ENCODE results near the gene NUCB1.
"Not testable (repeated sequence)": the region's sequence is repeated elsewhere in the genome, so short reads cannot be mapped to it uniquely, and the experiment has no call there.

The NUCB1 gene

DNA sequence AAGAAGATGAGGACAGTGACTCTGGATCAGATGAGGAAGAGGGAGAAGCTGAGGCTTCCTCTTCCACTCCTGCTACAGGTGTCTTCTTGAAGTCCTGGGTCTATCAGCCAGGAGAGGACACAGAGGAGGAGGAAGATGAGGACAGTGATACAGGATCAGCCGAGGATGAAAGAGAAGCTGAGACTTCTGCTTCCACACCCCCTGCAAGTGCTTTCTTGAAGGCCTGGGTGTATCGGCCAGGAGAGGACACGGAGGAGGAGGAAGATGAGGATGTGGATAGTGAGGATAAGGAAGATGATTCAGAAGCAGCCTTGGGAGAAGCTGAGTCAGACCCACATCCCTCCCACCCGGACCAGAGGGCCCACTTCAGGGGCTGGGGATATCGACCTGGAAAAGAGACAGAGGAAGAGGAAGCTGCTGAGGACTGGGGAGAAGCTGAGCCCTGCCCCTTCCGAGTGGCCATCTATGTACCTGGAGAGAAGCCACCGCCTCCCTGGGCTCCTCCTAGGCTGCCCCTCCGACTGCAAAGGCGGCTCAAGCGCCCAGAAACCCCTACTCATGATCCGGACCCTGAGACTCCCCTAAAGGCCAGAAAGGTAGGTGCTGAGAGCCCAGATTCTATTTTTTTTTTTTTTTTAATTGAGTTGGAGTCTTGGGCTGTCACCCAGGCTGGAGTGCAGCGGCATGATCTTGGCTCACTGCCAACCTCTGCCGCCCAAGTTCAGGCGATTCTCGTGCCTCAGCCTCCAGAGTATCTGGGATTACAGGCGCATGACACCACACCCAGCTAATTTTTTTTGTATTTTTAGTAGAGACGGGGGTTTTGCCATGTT lies 25.6 kb upstream of the NUCB1 start:
- DNase-seq, result peak; percentile 33

DNA sequence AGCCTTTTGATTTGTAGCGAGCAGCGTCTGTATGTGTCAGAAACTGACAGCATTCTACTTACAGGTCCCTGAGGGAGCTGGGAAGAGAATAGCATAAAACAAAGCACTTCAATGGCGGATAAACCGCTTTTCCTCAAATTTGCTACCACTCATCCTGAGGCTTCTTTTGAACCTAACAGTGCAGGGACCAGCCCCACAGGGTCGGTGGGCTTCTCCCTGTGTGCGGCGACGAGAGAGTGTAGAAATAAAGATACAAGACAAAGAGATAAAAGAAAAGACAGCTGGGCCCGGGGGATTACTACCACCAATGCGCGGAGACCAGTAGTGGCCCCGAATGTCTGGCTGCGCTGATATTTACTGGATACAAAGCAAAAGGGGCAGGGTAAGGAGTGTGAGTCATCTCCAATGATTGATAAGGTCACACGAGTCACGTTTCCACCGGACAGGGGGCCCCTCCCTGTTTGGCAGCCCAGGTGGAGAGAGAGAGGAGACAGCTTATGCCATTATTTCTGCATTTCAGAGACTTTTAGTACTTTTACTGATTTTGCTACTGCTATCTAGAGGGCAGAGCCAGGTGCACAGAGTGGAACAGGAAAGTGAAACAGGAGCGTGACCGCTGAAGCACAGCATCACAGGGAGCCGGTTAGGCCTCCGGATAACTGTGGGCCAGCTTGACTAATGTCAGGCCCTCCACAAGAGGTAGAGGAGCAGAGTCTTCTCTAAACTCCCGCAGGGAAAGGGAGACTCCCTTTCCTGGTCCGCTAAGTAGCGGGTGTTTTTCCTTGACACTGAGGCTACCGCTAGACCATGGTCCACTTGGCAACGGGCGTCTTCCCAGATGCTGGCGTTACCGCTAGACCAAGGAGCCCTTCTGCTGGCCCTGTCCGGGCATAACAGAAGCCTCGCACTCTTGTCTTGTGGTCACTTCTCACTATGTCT lies 23.8 kb upstream of the NUCB1 start:
- DNase-seq, result peak; percentile 90

DNA sequence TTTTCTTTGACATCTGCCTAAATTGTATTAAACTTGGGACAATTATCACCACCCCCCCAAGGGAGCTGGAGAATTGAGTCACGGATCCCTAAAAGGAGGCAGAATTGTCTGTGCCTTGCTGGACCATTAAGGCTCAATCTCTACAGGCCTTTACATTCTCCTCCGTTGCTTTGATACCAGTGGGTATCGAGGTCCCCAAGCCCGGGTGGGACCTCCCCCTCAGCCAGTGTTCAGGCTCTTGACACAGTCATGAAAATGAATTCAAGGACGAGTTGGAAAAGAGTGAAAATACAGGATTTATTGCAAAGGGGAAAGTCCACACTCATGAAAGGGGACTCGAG lies 22.3 kb upstream of the NUCB1 start:
- DNase-seq, result no peak

DNA sequence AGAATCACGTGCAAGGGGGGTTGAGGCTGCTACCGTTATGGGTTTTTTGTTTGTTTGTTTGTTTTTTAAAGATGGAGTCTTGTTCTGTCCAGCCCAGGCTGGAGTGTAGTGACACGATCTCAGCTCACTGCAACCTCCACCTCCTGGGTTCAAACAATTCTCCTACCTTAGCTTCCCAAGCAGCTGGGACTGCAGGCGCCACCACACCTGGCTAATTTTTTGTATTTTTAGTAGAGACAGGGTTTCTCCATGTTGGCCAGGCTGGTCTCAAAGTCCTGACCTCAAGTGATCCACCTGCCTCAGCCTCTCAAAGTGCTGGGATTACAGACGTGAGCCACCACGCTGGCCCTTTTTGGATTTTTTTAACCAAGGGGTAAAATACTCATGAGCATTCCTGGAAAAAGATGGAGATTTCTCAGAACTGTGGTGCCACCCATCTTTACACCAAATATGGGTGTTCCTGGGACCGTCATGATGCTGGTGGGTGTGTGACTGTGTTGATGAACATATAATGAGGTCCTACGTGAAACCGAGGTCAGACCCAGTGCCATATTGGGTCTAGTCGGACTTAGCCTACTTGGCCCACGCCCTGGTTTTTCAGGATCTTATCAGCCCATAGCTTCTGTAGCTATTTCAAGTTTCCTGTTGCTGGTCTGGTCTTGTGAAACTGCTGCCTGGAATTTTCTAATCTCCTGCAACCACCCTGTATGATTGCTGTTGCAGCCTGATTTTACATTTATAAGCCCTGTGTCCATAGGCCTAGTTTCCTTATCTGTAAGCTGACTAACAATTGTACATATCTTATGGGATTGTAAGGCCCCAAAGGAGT lies 21.7 kb upstream of the NUCB1 start:
- peak; percentile 99 for DNase-seq

DNA sequence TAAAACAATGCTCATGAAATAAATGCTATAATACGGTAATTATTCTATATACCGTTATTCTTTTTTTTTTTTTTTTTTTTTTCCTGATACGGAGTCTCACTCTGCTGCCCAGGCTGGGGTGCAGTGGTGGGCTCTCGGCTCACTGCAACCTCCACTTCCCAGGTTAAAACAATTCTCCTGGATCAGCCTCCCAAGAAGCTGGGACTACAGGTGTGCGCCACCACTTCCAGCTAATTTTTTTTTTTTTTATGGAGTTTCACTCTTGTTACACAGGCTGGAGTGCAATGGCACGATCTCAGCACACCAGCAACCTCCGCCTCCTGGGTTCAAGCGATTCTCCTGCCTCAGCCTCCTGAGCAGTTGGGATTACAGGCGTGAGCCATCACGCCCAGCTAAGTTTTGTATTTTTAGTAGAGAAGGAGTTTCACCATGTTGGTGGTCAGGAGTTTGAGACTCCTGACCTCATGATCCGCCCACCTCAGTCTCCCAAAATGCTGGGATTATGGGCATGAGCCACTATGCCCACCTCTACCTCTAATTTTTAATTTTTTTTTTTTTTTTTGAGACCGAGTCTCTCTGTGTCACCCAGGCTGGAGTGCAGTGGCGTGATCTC lies 21.0 kb upstream of the NUCB1 start:
- no peak for DNase-seq

DNA sequence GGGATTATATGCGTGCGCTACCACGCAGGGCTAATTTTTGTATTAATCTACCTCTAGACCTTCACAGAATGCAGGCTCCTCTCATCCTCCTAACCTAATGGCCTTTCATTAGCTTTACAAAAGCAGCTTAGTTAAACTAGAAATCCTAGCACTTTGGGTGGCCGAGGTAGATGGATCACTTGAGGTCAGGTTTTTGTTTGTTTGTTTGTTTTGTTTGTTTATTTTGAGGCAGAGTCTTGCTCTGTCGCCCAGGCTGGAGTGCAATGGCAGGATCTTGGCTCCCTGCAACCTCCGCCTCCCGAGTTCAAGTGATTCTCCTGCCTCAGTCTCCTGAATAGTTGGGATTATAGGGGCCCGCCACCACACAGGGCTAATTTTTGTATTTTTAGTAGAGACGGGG lies 20.4 kb upstream of the NUCB1 start:
- DNase-seq, result not testable (repeated sequence)

DNA sequence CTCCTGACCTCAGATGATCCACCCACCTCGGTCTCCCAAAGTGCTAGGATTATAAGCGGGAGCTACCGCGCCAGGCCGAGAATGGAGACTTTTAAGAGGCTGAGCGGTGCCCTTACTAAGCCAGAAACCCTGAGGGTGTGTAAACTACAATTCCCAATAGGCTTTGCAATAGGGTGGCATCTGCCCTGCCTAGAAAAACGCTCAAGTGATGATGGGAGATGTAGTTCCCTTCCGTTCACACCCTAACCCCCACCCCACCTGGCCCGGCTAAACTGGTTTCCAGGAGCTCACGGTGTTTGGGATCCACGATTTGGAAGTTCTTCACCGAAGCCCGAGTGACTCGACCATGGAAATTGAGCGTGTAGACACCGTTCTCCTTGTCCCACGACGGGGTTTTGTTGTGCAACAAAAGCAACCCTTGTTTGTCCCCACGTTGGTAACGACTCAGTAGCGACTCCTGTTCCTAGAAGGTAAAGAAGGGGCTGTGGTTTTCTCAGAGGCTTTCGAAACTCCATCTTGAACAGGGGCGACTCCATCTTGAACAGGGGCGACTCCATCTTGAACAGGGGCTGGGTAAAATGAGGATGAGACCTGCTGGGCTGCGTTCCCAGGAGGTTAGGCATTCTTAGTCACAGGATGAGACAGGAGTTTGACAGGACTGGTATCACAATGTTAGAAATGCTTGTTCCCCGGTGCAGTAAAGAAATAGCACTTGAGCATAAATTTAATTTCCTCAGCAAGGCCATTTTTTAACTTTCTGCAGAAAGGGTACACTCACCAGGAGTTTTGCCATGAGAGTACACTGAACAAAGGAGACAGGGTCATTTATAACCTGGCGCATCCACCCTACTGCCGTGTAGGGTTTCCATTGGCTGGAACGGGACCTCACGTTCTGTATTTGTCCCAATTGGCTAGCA lies 18.1 kb upstream of the NUCB1 start:
- peak; percentile 67 for DNase-seq

DNA sequence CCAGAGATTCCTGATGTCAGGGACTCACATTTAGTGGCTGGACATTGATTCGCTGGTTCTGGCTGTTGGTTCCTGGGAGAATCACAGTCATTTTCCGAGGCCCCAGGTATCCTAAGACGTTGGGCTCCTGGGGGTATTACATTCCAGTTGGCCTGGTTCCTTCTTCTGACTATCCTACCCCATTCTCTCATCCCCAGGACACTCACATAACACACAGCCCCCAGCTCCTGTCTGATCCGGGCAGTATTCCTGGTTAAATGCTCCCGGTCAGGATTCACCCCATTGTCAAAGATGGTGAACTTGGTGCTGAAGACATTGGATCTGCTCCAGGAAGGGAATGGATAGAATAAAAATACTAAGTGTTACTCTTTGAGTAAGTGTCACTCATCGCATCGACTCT lies 16.4 kb upstream of the NUCB1 start:
- DNase-seq, result no peak

DNA sequence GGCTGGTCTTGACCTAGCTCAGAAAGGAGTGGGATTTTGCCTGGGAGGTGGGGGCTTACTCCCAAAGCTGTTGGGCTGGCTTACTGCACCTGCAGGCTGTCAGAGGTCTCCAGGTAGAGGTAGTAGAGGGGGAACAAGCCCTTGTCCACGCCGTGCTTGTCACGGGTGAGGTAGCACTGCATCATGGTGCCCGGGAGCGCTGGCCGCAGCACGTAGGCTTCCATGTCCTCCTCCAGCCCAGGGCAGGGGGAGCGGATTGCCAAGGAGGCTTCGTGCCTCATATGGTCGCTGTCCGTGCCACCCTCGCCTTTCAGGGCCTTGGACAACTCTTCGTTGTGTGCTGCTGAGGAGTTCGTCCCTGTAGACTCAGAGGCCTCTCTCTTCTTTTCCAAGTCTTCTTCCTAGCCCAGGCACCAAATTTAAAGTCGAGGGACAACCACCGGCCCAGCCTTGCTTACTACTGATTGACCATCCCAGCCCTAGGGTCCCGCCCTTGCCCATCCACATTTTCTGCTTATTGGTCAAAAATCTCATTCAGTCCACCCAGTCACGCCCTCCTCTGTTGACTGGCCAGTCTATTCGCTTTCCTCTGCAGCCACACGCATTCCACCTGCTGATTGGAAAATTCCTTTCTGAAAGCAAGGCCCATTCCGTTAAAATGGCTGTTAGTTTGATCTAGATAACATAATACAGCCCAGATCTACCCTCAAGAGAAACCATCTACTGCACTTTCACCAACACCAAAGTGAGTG lies 12.1 kb upstream of the NUCB1 start:
- DNase-seq, result no peak

DNA sequence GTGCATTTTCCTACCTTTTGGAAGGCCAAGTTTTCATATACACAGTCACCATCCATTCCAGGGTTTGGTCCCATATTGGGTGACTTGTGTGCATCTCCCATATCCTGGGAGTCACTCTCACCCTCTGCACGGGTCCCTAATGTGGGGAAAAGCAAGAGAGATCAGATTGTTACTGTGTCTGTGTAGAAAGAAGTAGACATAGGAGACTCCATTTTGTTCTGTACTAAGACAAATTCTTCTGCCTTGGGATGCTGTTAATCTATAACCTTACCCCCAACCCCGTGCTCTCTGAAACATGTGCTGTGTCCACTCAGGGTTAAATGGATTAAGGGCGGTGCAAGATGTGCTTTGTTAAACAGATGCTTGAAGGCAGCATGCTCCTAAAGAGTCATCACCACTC lies 10.6 kb upstream of the NUCB1 start:
- not testable (repeated sequence) for DNase-seq

DNA sequence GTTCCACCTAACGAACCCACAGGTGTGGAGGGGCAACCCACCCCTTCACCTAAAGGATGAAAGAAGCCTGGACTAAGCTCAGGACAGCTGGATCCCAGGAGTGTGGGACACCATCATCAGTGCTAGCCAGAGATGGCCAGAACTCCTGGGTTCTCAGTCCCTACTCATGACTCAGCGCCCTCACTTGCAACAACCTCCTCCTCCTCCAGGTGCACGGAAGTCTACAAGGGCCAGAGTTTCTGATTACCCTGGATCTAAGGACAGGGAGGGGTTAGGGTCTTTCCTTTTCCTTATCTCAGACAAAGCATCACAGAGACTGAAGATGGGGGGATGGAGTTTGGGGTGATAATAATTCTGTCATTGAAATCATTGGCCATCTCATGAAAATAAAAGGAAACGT lies 9.6 kb upstream of the NUCB1 start:
- DNase-seq, result no peak

DNA sequence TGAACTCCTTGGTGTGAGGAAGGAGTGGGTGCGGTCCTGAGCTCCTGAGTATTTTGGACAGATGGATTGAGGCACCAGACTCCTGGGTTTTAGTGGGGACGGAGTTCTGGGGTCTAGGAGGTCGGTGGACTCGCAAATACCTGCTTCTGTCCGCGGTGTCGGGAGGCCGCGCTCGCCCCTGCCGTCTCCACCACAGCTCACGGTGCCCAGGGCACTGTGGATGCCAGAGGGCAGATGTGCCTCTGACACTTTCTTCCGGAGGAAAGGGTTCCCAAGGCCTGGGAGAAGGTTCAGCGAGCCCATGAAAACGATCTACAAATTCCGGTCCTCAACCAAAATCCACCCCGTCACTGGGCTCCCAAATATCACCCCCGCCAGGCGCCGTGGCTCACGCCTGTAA lies 4.9 kb upstream of the NUCB1 start:
- no peak for DNase-seq

DNA sequence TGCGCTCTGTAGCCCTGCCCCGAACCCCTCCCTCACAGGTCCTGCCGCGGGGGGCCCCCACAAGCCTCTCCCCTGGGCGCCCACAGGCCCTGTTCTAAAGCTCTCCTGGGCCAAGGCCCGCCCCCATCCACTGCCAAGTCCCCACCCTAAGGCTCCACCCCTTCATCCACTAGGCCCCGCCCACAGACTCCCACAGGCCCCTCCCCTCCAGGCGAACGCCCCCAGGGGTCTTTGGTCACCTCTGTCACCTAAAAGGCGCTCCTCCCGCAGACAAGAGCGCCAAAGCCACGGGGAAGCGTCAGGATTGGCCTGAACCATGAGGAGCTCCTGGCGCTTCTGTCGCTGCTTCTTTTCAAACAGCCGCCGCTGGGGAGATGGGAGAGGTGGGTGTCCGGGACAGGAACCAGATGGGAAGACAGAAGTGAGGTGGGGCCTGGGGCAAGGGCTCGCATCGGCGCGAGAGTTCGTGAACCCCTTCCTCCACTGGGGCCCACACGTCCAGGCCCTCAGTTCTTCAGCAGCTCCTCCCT lies 3.9 kb upstream of the NUCB1 start:
- DNase-seq, result peak; percentile 91

DNA sequence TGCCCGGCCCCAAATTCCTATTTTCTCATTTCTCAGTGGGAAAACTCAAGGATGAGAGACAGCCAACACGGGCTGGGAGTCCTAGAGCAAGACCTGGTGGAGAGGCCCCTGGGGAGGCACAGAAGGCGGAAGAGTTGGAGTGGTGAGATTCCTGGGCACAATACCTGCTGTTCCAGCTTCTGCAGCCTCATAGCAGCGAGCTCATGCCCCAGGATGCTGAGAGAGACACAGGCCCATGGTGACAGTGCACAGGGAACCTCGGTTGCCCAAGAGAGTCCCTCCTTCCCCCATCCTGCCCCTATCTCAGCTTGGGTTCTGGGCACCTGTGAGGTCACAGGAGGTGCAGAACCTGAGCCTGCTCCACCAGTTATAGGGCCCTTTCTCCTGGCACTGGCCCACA lies 2.9 kb upstream of the NUCB1 start:
- no peak for DNase-seq

DNA sequence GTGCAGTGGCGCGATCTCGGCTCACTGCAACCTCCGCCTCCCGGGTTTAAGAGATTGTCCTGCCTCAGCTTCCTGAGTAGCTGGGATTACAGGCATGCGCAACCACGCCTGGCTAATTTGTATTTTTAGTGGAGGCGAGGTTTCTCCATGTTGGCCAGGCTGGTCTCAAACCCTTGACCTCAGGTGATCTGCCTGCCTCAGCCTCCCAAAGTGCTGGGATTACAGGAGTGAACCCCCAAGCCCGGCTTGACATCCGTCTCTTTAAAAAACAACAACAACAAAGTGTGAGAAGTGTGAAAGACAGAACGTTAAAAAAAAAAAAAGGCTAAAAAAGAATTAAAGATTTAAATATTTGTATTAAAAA lies 744 bp upstream of the NUCB1 start:
- not testable (repeated sequence) for DNase-seq

DNA sequence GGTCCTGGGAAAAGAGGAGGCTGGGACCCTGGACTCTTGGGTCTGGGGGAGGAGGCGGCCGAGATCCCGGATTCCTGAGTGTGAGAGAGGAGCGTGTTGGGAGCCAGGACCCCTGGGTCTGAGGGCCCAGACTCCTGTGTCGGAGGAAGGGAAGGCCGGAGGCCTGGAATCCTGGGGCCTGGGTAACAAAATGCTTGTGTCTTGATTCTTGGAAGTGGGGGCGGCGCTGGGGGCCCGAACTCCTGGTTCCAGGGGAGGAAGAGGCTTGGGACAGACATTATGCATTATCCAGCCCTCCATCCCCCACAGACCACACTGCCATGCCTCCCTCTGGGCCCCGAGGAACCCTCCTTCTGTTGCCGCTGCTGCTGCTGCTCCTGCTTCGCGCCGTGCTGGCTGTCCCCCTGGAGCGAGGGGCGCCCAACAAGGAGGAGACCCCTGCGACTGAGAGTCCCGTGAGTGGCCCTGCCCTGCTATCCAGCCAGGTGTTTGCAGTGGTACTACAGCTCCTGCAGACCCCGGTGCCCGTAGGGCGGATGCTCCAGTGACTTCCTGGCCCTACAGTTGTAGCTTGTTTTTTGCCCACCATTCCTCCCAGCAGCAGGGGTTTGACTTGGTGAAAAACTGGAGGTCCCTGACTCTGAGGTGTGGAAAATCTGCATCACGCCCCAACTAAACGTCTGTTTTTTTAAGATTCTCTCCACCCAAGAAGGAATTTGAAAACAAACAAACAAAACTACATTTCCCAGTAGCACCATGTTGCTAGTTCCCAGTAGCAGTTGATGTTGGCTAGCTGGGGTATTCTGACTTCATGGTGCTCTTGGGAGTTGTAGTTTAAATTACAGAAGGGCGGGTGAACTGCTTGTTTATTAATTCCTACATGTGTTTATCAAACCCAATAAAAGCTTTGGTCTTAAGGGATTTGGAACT lies 630 bp downstream of the NUCB1 start:
- DNase-seq, result peak; percentile 83

DNA sequence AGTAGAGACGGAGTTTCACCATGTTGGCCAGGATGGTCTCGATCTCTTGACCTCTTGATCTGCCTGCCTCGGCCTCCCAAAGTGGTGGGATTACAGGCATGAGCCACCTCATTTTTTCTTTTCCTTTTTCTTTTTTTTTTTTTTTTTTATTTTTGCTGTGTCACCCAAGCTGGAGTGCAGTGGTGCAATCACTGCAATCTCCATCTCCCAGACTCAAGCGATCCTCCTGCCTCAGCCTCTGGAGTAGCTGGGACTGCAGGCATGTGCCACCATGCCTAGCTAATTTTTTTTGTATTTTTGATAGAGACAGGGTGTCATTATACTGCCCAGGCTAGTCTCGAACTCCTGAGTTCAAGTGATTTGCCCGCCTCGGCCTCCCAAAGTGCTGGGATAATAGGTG lies 2.2 kb downstream of the NUCB1 start:
- not testable (repeated sequence) for DNase-seq

DNA sequence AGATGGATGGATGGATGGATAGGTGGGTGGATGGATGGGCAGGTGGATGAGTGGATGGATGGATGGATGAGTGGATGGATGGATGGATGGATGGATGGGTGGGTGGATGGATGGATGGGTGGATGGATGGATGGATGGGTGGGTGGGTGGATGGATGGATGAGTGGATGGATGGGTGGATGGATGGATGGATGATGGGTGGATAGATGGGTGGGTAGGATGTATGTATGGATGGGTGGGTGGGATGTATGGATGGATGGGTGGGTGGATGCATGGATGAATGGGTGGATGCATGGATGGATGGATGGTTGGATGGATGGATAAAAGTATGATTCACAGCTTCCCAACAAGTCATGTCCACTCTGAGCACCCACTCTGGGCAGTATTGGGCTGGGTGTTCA lies 3.7 kb downstream of the NUCB1 start:
- DNase-seq, result not testable (repeated sequence)

DNA sequence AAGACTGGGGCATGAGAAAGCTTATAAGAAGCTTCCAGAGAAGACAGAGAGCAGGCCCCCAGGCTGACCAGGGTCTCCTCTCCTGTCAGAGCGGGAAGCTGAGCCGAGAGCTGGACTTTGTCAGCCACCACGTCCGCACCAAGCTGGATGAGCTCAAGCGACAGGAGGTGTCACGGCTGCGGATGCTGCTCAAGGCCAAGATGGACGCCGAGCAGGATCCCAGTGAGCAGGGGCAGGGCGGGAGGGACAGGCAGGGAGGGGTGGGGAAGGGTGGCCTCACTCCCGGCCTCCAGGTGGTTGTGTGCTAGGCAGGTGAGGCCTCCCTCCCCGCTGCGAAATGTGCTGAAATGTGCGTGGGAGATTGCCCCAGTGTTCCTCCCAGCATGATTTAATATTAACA lies 5.6 kb downstream of the NUCB1 start:
- DNase-seq, result no peak

DNA sequence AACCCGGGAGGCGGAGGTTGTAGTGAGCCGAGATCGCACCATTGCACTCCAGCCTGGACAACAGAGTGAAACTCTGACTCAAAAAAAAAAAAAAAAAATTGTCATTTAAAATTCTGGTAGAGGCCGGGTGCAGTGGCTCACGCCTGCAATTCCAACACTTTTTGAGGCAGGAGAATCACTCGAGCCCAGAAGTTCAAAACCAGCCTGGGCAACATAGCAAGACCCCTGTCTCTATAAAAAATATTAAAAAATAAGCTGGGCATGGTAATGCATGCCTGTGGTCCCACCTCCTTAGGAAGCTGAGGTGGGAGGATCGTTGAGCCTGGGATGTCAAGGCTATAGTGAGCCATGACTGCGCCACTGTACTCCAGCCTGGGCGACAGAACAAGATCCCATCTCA lies 6.2 kb downstream of the NUCB1 start:
- DNase-seq, result no peak

All from hematopoietic multipotent progenitor cell treated with erythropoietin and hydrocortisone succinate and interleukin-3 and kit ligand, for 4 days (in vitro differentiated cells).